Measurements from ENCODE around the gene ADAMTSL4.
A peak's percentile ranks its signal among the peaks of the same experiment; 100 is the strongest.
"Not testable (repeated sequence)": the region's sequence is repeated elsewhere in the genome, so short reads cannot be mapped to it uniquely, and the experiment has no call there.

The ADAMTSL4 gene

DNA sequence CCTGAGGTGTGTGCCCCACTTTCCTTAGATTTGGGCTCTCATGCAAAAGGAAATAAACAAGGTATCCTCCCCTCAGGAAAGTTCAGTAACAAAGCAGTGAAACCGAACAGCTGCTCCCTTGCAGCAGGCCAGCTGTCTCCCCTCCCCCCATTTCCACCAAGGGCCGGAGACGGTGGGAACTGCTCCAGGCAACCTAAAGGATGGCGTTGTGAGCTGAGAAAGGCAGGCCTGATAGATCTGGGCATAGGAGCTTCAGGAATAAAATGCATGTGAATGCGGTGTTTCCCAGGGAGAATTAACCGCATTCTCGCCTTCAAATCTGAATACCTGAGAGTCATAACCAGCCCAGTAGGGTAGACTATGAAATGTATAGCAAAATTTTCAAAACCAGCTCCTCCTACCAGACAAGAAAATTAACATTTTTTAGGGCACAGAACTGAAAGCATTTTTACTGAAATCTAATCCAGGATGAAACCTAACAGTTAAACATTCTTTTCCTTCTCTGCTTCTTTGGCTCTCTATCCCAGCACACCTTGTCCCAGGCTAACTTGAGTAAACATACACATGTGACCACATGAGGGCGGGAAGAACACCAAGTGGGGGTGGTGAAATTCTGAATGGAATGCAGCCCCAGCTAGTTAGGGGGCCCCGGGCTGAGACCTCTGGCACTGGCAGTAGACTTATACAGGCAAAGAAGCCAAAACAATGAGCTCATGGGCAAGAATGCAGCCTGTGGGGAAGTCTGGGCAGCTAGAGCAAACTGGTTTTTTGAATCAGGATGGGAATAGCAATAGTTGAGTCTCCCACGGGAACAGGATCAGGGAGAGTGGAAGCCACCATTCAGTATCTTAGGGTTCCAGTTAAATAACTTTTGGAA lies 18.7 kb downstream of the ADAMTSL4 start:
- DNase-seq, result peak; percentile 34 to 66

DNA sequence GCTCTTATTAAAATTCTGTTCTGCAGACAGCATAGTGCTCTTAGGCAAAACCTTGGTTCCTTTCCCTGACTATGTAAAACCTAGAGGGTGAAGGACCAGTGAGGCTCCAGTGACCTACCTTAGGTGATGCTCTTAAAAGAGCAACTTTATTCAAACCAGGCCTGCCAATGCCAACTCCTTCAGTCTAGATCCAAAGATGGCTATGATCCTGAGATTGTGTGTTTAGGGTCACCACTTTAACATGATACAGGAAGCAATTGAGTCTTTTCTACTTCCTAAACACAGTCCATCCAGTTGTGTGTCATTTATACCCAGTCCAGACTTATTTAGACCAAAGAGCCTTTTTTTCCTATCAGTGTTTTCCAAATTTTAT lies 19.4 kb downstream of the ADAMTSL4 start:
- no peak for DNase-seq

DNA sequence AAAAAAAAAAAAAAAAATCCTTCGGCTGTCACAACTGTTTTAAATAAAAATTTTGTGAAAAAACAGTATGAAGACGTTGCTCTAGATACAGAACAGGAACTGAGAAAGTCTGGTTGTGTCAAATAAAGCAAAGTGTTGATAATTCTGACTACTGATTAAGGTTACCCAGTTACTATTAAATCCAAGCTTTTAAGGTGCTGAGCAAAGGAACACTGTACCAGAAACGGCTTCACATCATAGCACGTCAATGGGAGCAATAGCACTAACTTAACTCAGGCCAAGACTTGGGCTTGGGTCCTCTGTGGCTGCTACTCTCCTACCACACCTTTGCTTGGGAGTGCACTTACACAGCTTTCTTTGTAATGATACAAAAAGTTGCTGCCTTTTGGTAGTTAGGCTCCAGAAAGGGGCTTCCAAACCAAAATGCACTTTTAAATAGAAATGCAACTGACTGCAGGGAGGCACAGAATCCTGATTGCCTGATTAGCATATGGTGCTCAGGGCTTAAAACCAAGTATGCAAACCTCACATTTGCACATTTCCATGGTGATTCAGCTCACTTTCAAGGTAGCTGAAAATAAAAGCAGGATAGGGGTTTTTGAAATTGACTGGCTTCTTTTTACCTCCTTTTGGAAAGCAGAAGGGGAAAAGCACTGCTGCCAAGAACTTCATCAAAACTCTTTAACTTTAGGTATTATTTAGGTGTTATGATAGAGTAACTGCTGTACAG lies 23.9 kb downstream of the ADAMTSL4 start:
- DNase-seq, result no peak

DNA sequence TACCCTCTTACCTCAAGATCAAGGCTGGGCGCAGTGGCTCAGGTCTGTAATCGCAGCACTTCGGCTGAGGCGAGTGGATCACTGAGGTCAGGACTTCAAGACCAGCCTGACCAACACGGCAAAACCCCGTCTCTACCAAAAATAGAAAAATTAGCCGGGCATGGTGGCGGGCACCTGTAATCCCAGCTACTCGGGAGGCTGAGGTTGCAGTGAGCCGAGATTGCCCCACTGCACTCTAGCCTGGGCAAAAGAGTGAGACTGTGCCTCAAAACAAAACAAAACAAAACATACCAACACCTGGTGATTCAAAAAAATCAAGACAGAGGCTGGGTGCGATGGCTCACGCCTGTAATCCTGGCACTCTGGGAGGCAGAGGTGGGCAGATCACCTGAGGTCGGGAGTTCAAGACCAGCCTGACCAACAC lies 24.5 kb downstream of the ADAMTSL4 start:
- not testable (repeated sequence) for DNase-seq

DNA sequence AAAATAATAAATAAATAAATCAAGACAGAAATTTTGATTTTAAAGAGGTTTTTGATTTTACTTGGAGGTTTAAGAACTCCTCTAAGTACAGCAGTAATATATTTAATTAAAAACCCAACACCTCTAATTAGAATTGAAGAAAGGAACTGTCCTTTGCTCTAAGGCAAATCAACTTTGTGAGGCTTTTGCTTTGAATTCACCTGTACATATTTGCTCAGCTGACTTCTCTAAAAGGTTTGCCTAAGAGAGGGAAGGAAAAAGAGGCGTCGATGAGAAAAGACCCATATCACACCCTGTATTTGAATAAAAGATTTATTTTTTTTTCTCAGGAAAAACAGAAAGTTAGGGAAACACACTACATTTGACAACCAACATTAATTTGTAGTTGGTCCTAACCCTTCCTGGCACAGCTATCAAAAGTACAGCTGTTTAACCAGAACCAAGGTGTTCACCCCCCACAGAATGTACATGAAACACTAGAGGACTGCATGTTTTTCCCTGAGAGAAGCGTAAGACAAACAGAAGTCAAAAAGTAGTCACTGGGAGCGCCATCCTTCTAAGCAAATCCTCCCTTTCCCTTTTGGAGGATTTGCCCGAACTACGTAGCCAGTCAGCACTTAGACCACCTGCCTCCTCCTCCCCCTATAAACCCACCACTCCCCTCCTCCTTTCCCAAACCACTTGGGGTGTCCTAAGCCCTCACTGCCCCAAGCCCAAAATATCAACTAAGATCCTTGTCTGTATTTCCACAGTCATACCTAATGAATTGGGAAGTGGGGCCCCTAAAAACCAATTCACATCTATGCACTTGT lies 25.3 kb downstream of the ADAMTSL4 start:
- DNase-seq, result no peak

DNA sequence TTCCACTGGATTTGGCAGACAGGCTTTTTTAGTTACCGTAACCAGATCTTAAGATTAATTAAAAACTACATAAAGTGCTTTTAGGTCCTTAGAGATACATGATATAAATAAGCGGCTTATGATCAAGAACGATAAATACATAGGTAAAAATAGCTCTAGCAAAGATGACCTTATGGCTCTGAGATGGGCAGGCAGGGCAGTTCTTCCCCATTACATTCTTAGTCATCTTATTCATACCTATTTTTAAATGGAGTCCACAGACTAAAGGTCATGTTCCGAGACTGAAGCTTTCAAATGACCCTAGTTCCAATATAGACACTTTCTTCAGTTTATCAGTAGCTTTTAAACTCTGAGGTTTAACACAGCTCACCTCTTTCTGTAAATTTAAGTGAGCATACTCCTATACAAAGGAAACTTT lies 25.9 kb downstream of the ADAMTSL4 start:
- DNase-seq, result no peak

DNA sequence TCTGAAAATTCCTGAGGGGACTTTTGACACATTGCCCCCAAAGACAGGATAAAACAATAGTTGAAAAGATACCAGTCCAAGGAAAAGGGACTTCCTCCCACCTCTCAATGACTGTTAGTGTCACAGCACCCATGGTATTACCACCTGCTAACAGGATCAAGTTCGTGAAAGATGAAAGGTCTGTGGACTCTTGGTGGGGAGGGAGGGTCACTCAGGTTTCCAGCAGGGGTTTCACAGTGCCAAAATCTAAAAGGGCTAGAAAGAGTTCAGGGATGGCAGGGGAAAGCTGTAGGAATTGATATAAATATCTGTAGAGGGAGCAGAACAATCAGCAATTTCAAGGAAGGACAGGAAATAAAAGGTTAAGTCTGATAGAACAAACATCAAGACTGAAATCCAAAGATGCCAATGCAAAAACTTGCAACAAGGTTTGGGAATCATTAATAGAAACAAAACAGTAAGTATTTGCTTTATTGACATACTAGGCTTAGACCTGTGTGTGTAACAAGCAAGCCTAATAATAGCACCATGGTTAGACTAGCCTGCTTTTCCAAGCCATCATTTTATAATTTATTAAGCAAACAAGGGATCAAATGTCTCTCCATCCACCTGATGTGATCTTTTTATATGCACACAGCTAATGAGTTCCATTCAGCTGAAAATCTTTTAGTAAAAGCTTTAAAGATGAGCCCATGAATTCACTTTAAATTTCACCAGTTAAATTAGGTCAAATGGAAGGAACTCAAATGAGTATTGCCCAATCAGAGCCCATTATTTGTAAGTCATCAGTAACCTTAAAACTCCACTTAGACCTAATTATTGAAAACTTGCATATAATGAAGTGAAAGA lies 26.5 kb downstream of the ADAMTSL4 start:
- no peak for DNase-seq

DNA sequence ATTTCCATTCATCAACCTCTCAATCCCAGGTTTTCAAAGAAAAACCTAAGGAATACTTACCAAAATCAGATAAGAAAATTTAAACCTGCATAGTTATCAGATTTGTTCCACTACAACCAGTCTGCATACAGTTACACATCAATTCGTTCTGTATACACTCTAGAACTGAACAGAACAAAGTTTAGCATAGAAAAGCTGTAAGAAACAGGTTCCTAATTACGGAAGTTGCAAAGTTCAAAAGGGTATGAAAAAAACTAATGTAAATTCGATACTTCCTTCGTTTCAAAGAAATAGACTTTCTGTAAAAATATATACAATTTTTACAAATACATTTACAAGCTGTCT lies 27.1 kb downstream of the ADAMTSL4 start:
- DNase-seq, result no peak

DNA sequence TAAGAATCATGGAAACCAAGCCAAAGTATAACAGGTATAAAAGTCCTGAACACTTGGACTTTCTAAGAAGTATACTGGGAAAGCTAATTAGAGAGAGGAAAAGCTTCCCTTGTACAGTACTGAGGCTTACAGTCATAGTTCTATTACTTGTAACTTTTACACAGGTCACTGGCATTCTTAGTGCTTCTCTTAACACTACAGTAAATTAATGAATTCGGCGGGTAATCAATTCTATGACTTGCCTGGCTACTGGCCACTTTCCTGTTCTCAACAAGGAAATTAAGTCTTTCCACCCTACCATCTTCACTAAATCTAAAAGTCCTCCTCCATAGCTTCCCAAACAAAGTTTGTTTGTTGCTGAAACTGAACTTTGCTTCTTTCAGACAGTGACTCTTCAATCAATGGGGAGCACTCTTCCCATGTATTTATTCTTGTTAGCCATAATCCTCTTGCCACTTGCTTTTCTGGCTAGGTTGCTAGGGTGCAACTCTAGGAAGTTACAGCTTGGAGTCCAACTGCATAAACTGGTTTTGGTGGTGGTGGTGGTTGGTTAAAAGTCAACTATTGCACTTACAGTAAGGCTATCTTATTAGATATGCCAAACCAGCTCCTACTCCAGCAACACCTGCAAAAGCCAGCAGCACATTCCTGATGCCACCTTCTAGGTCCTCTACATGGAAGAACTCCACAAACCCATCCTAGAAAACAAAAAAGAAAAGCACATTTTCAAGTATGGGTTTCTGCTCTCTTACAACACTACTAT lies 27.8 kb downstream of the ADAMTSL4 start:
- DNase-seq, result no peak

DNA sequence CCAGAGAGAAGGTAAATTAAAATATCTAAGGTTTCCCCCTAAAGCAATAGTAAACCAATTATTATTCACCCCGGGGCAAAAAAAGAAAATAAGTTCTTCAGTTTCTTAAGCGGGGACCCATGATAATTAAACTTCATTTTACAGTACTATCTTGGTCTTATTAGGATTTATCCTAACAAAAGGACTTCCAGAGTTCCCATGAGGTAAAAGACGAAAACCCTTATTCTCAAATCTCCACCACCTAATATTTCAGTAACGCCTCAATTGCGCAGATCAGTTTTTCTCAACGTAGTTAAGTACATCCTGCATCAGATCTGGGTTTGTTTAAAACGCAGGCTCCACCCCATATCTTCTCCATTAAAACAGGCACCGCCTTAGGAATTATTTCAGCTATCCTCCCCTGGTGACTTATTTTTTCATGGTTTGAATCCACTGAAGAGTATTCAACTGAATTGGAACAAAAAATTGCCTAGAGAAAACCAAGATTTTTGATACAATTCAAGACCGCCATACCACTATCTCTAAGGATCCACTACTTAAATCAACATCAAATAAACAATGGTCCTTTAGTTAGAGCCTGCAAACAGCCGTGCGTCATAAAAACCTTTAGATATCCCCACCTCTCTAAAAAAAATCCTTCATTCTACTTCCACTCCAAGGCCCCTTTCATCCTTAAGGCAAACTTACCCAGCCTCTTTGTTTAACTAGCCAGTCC lies 28.5 kb downstream of the ADAMTSL4 start:
- no peak for DNase-seq

DNA sequence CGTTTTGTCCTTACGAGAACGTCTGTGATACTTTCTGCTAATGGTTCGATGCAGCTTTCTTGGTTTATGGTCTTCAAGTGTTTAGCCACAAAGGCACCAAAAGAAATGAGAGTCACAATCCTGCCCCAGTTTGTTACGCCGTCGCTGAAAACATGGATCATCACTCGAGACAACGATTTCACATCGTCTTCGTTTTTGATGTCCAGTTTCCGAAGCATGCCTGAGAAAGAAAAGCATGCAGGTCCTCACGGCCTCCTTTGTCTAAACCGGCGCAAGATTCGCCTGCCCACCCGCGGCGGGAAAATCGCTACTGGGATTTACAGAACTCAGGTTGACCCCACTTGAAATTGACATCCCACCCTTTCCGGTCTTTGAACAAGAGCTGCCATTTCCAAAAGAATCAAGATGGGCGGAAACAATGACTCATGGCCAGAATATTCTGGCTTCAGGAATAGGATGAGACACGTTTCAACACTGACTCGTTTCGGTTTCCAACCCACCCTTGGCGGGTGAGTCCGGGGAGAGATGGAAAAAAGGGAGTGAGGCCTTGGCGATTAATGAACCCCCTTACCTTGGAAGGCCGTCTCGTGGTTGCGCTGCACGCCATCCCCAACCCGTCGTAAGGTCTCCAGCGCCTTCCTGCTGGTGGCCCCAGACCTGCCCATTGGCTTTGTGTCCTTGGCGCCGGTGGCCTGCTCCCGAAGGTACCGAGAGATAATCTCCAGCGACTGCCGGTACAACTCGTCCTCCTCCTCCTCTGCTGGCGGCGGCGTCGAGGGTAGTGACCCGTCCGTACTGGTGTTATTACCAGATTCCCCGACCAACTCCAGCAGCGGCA lies 29.3 kb downstream of the ADAMTSL4 start:
- peak in 1 of 2 donors; percentile 49 for DNase-seq

DNA sequence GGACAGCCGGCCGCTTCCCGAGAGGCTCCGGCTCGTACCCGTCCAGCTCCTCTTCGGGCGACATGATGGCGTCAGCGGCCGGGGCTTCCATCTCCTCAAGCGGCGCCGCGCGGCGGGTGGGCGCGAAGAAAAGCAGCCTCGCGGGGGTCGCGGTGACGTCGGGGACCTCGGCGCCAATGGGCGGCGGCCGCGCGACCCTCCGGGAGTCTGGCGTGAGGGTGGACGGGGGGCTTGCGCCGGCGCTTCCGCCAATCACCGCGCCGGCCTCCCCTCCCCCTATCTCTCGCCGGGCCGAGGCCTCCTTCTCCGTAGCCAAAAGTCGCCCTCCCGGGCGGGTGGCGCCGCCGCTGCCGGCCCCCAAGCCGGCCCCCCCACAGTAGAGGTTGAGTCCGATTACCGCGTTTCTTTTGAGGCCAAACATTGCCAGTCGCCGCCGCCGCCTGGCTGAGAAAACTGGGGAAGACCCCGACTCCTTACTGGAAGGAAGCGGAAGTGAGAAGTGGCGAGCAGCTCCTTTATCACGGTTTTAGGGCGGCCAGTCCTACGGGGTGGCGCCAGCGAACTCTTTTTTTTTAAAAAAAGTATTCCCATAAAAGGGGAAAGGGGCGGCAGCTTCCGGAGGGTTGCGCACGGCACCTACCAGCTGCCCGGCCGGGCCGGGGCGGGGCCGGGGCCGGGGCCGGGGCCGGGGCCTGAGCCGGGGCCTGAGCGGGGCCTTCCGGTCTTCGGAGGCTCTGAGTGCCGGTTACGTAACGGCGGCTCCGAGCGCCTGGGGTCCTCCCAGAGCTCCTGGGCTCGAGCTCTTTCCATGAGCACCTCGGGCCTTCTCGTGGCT lies 30.1 kb downstream of the ADAMTSL4 start, which contains the start of gene MCL1:
MCL1 (minus strand) TSS at position 501 of the 835 bp plus-strand sequence; CDS start at position 421, 80 bp downstream.
- peak; percentile 83 to 98 for DNase-seq

DNA sequence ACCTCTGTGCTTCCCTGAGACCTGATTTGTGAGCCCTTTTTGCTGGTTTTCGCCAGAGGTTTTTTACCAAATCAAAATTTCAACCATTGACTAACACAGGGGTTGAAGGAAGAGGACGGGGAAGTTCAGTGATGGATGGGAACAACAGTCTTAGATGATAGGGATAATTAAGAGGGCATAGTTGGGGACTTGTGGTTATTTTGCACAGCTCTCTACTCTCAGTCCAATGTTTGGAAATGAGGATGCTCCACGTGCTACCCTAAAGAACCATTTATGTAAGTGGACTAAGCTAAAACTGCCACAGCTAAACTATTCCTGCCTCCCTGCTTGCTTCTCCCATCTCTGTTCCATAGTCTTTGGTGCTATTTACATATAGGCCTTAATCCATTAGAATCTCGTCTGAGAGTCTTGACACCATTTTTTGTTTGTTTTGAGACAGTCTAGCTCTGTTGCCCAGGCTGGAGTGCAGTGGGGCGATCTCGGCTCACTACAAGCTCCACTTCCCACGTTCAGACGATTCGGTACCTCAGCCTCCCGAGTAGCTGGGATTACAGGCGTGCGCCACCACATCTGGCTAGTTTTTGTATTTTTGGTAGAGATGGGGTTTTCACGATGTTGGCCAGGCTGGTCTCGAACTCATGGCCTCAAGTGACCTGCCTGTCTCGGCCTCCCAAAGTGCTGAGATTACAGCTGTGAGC lies 30.9 kb downstream of the ADAMTSL4 start:
- no peak for DNase-seq

DNA sequence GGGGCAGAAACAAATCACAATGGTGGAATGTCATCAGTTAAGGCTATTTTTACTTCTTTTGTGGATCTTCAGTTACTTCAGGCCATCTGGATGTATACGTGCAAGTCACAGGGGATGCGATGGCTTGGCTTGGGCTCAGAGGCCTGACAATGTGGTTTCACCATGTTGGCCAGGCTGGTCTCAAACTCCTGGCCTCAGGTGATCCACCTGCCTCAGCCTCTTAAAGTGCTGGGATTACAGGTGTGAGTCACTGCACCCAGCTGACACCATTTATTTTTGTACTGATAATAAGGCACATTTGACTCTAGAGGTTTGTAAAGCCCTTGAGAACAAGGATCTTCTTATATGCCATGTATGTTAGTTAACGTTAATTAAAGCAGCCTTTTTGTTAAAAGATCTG lies 31.8 kb downstream of the ADAMTSL4 start:
- not testable (repeated sequence) for DNase-seq

DNA sequence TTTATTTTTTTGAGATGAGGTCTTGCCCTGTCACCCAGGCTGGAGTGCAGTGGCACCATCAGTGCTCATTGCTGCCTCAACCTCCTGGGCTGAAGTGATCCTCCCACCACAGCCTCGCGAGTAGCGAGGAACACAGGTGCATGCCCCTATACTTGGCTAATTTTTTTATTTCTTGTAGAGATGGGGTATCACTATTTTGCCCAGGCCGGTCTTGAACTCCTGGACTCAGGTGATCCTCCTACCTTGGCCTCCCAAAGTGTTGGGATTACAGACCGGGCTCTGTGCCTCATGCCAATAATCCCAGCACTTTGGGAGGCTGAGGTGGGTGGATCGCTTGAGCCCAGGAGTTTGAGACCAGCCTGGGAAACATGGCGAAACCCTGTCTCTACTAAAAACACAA lies 32.2 kb downstream of the ADAMTSL4 start:
- DNase-seq, result not testable (repeated sequence)

DNA sequence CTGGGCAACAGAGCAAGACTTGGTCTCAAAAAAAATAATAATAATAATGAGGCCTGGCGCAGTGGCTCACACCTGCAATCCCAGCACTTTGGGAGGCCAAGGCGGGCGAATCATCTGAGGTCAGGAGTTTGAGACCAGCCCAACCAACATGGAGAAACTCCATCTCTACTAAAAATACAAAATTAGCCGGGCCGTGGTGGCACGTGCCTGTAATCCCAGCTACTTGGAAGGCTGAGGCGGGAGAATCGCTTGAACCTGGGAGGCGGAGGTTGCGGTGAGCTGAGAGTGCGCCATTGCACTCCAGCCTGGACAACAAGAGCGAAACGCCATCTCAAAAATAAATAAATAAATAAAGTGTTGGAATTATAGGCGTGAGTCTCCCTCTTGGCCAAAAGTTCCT lies 32.8 kb downstream of the ADAMTSL4 start:
- not testable (repeated sequence) for DNase-seq

DNA sequence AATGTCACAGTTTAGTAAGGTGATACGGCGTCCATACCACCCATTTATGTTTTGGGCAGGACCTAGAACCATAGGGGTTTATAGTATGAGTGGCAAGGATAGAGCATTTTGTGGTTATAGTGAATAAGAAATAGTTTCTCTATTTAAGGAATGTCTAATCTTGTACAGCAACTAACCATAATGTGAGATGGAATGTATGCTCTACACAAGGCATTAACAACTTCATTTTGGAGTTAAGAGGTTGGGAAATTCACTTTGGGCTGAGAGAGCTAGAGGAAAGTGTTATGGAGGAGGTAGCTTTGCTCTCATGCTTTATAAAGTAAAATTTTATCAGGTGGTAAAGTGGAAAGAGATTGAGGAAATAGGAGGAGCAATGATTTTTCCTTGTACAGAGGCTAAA lies 33.2 kb downstream of the ADAMTSL4 start:
- DNase-seq, result no peak

Data from hippocampal formation (tissue), 2 donors.